ENCODE results near the gene PCBD1. TPM values are rescaled to one million over a fixed set of nuclear protein-coding genes. Genes with fewer than 3 reads are reported as not detected.

The PCBD1 gene
- total RNA-seq, 1 donor from 2014 or later: 118 TPM

GRCh38 chr10:70915806-70916205 is 27.4 kb upstream of the PCBD1 start:
- Histone ChIP-seq H3K27ac (no peak overlapping the region), H3K9me3 (no peaks in the 10 kb centered on the region), H3K4me1 (no peaks in the 10 kb centered on the region), H3K27me3 (ENCODE audit: low read depth) (peaks cover 3% of the 10 kb centered on the region), H3K4me3 (no peak overlapping the region), H3K36me3 (no peaks in the 10 kb centered on the region)
- intact Hi-C loops (cut with DNase I): no loop called here
- no peak for TF ChIP-seq CTCF (IDR thresholded peaks at IDR 0.05)
- DNase-seq (peak; percentile 20), ATAC-seq (no peak)

- no peak overlapping the region for H3K4me3 ChIP-seq
- no peaks in the 10 kb centered on the region for H3K36me3 ChIP-seq
- DNase-seq: peak; percentile 35
- peaks cover 7% of the 10 kb centered on the region for H3K27me3 ChIP-seq (ENCODE audit: low read depth)
- no peak for ATAC-seq
- H3K4me1 ChIP-seq: no peaks in the 10 kb centered on the region
- intact Hi-C loops (cut with DNase I): no loop called here
- no peak for TF ChIP-seq CTCF (IDR thresholded peaks at IDR 0.05)
- no peak overlapping the region for H3K27ac ChIP-seq
- no peaks in the 10 kb centered on the region for H3K9me3 ChIP-seq
Observed at GRCh38 chr10:70915206-70915605, 26.8 kb upstream of the PCBD1 start.

DNA sequence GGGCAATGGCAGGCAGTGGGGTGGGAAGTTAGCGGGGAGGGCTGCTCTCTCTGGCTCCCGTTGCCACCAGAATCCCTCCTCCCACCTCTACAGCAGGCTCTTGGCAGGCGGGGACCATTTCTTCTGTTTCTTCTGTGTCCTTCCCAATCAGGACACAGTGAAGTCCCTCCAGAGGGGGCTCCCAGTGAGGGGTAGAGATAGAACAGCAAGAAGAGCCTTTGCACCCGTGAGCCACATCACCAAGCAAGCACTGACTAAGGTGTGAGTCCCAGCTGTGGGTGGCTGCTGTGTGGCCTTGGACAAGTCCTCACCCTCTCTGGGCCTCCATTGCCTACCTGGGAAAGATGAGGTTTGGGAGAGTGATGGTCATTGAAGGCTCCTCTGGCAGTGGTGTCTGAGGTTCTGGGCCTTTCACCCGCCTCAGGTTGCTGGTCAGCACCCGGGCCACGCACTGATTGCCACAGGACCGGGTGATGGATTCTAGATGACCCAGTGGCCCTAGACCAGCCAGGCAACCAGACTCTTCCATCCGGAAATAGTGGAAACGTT is 26.0 kb upstream of the PCBD1 start:
- no peak for TF ChIP-seq CTCF (IDR thresholded peaks at IDR 0.05)
- no peaks in the 10 kb centered on the region for H3K9me3 ChIP-seq
- no peaks in the 10 kb centered on the region for H3K36me3 ChIP-seq
- no peak overlapping the region for H3K4me3 ChIP-seq
- DNase-seq (peak; percentile 10), ATAC-seq (no peak)
- H3K27ac ChIP-seq: no peak overlapping the region
- peaks cover 7% of the 10 kb centered on the region for H3K27me3 ChIP-seq (ENCODE audit: low read depth)
- intact Hi-C loops (cut with DNase I): no loop called here
- no peaks in the 10 kb centered on the region for H3K4me1 ChIP-seq

- no peaks in the 10 kb centered on the region for H3K4me1 ChIP-seq
Observed at GRCh38 chr10:70913893-70914240, 25.5 kb upstream of the PCBD1 start.

GRCh38 chr10:70913191-70913892 is 25.0 kb upstream of the PCBD1 start:
- intact Hi-C loops (cut with DNase I): no loop called here
- peaks cover 7% of the 10 kb centered on the region for H3K27me3 ChIP-seq (ENCODE audit: low read depth)
- no peak overlapping the region for H3K27ac ChIP-seq
- no peaks in the 10 kb centered on the region for H3K9me3 ChIP-seq
- no peak overlapping the region for H3K4me3 ChIP-seq
- no peaks in the 10 kb centered on the region for H3K36me3 ChIP-seq
- no peaks in the 10 kb centered on the region for H3K4me1 ChIP-seq
- DNase-seq (peak; percentile 24), ATAC-seq (no peak)
- TF ChIP-seq CTCF (IDR thresholded peaks at IDR 0.05): no peak

More at GRCh38 chr10:70913893-70914240, 25.5 kb upstream of the PCBD1 start:
- TF ChIP-seq CTCF (IDR thresholded peaks at IDR 0.05): no peak
- H3K36me3 ChIP-seq: no peaks in the 10 kb centered on the region
- H3K9me3 ChIP-seq: no peaks in the 10 kb centered on the region
- H3K27me3 ChIP-seq (ENCODE audit: low read depth): peaks cover 7% of the 10 kb centered on the region
- intact Hi-C loops (cut with DNase I): no loop called here
- ATAC-seq (no peak), DNase-seq (peak; percentile 12)
- no peak overlapping the region for H3K4me3 ChIP-seq
- no peak overlapping the region for H3K27ac ChIP-seq

All from lower lobe of right lung (tissue), 2 donors.